SK-N-DZ (cell line): Measurements from ENCODE around the gene CSNK1D.

ENCODE experiments used
- DNase-seq: peaks from one replicate; pipeline ENCODE4 v3.0.0-alpha.2; 2015; ENCODE audit warnings: low spot score

The CSNK1D gene

DNA sequence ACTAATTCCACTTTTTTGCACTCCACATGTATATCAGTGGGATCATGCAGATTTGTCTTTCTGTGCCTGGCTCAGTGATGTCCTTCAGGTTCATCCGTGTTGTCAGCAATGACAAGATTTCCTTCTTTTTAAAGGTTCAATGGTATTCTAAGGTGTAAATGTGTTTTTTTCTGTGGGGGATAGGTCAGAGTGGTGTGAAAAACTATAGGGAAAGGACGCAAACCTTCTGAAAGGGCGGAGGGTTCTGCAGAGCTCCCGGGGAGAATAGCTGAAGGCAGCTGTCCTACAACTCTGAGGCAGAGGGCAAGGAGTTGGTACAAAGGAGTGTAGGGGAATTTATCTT, 21.9 kb upstream of the CSNK1D start:
- DNase-seq = no peak

DNA sequence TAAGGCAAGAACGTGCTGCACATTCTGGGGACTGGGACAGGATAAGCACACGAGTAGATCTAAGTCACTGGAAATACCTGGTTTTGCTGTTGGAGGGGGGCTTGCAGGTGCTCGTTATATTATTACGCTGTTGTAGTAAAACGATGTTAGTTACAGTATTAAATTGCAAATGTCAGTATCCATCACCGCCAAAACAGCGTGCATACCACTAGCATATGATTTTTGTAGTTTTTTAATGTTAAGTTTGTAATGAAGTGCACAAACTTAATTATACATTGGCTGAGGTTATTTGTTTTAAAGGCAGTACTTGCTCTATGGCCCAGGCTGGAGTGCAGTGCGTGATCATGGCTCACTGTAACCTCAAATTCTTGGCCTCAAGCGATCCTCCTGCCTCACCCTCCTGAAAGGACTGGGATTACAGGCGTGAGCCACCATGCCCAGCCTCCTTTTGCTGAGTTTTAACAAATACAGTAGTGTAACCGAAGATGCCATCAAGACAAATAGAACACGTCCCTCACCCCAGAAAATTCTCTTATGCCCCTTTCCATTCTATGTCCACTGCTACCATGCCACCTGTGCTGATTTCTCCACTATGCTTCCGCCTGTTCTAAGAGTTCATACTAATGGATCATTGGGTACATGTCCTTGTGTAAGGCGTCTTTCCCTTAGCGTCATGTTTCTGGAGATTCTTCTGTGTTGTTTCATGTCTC, 20.7 kb upstream of the CSNK1D start:
- DNase-seq = no peak

DNA sequence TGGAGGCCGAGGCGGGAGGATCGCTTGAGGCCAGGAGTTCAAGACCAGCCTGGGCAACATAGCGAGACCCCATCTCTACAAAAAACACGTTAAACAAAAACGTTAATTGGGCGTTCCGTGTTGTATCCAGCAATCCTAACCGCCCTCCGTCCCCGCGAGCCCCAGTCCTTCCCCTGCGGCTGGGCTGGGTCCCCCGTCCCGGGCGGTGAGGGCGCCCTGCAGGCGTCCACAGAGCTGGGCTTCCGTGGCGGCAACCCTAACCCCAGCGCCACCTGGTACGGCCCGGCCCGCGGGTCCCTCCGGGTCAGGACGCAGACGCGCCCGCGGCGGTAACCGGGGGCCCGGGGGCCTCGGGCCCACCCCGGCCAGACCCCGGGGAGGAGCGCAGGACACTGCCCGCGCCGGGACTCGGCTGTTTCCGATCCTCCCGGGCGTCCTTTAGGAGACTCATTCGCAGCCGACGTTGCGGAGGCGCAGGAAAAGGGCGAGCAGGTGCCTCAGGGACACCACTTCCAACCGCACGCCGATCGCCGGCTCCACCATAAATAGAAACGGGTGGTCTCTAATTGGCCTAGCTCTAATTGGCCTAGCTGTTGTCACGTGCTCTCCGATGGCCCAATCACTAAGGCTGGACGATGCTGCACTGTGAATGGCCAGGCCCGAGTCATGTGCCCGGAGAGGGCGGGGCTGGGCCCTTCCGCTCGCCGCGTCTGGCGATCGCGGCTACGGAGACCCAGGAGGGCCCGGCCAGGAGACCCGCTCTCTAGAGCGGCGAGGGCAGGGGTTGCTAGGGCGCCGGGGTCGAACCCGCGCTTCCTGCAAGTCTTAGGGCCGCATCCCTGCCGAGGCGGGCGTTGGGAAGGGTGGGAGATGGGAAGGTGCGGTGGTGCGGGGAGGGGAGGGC, 19.0 kb upstream of the CSNK1D start:
- DNase-seq = peak; percentile 100

DNA sequence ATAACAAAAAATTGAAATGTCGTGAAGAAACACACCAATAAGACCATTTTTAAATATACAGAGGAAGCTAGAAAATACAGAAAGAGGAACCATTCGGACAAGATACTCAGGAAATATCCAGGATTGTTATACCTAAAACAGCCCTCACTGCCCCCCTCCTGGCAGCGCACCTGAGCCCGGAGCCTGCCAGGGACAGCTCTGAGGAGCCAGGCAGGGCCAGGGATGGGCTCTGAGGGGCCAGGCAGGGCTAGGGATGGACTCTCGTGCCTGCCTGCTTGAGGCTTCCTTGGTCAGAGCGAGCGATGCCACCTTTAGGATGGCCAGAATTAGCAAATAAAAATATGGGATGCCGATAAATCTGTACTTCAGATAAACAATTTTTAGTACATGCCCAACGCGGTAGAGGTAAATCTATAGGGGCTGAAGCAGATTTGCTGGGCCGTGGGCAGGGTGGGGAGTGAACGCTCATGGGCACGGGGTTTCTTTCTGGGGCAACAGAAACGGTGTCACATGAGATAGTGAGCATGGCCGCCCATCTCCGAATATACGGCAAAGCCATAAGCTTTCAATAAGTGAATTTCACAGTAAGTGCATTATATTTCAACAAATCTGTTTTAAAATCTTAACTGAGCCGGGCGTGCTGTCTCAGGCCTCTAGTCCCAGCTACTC, 18.2 kb upstream of the CSNK1D start:
- no peak for DNase-seq

DNA sequence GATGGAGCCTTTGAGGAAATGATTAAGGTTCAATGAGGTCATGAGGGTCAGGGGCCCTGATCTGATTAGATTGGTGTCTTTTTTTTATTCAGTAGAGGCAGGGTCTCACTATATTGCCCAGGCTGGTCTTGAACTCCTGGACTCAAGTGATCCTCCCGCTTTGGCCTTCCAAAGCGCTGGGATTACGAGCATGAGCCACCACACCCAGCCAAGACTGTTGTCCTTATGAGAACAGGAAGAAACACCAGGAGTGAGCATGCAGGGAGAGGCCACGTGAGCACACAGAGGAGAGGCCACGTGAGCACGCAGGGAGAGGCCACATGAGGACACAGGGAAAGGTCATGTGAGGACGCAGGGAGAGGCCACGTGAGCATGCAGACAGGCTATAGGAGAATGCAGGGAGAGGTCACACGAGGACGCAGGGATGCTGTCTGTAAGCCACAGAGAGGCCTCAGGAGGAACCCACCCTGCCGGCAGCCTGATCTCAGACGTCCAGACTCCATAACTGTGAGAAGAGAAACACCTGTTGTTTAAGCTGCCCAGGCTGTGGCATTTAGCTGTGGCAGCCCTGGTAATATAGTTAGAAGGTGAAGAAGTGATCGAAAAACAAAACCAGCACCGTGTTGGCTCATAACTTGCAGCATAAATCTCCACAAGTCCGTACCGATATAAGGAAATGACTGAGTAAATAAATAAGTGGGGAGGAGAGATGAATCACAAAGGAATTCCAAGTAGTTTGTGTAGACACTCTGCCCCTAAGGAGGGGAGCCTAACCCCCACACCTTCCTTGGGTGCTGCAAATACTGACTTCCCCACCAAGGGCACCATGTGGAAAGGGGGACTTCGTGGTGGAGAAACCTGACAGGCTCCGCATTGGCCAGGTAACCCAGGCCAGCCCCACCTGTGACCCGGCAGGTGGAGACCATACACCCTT, 14.6 kb upstream of the CSNK1D start:
- peak; percentile 93 for DNase-seq

DNA sequence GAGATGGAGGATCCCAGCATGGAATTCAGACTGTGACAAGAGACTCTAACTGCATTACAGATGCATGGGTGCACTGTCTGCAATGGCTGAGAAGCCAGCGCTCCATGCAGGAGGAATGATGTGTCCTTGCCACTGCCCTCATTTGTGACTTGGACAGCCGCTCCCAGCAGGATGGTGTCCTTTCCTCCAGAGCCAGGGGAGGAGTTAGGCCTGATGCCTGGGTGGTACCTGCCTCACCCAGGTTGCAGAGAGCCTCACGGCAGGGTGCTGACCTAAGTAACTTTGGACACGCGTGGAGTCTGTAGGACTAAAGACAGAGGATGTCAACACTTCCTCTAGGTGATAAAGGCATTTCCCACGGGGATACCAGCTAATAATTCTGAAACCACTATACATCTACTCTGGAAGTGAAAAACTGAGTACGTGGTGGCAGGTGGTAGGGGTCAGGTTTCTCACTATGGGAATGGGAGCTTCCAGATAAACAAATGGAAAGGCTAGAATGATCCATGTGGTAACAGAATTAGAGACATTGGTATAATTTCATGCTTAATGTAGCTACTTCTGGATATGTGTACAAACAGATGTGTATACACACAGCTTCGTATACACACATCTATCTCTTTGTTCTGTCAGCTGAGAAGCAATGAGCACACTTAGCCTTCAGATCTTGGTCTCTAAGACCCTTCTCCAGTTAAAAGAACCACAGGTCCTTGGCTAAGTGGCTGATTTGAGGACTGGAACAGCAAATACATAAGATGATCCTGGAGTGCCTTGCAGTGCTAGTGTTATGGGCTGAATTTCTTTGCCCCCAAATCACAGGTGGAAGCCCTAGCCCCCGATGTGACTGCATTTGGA, 13.7 kb upstream of the CSNK1D start:
- no peak for DNase-seq

DNA sequence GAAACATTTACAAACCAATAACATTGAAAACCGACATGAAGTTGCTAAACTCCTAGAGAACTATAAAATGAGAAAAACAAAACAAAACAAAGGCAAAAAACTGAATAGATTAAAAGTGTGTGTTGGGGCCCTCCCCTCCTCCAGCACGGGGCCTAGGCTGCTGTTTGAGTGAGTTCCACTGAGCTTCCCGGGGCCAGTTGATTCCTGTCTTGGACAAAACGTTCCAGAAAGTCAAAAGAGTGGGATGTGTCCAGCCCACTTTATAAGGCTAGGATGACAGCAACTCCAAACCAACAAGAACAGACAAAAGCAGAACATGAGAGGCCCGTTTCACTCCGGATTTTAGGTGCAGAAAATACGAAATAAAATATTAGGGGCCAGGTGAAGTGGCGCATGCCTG, 11.6 kb upstream of the CSNK1D start:
- no peak for DNase-seq

DNA sequence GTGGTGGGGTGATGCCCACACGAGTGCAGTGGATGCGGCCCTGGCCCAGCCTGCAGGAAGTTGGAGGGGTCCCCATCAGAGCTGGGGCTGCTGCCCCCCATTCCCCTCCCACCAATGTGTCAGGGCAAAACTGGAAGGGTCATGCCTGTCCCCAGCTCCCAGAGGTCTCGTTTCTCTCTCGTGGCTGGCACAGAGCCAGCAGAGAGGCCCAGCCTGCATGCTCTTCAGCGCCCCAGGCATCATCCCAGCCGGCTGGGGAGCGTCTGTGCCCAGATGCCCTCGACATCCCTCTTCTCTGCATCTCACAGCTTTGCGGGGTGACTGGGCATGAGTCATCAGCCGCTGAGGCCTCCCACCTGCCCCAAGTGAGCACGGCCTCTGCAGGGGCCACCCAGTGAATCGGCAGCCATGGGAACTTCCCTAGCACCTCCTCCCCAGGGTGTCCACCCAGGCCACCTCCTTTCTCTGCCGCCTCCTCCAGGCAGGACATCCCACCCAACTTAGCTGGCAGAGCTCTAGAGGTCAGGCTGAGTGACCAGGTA, 9.8 kb upstream of the CSNK1D start:
- DNase-seq = no peak

DNA sequence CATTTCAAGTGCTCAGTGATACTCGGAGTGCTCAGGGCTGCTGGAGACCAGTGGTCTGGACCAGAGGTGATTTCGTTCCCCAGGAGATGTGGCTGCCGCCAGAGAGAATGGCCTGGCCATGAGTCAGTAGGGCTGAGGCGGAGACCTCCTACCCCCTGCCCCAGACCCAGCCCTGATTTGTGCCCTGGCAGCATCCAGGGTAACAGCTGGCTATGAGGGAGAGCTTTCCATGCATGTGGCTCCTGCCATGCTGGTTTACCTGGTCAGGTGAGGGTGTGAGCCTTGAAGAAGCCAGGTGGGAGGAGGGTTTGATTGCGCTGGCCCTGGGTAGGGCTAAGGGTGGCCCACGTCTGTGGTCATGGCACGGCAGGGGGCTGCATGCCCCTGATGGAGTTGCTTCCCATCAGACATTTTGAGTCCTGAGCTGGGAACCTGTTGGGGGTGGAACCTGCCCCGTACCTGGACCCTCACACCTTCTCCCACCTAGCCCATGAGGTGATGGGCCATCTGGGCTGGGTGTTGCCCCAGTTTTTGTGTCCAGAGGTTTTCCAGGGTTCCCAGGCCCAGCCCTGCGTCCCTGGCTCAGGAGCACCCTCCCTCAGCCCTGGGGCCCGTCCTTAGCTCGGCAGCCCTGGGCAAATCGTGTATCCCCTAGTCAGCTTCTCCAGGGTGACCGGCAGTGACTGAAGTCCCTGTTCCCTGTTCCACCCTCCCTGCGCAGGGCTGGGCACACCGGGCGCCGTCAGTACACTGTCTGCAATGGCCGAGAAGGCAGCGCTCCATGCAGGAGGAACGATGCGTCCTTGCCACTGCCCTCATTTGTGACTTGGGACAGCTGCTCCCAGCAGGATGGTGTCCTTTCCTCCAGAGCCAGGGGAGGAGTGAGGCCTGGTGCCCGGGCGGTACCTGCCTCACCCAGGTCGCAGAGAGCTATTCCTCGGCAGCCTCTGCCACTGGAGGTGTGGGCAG, 9.0 kb upstream of the CSNK1D start:
- no peak for DNase-seq

DNA sequence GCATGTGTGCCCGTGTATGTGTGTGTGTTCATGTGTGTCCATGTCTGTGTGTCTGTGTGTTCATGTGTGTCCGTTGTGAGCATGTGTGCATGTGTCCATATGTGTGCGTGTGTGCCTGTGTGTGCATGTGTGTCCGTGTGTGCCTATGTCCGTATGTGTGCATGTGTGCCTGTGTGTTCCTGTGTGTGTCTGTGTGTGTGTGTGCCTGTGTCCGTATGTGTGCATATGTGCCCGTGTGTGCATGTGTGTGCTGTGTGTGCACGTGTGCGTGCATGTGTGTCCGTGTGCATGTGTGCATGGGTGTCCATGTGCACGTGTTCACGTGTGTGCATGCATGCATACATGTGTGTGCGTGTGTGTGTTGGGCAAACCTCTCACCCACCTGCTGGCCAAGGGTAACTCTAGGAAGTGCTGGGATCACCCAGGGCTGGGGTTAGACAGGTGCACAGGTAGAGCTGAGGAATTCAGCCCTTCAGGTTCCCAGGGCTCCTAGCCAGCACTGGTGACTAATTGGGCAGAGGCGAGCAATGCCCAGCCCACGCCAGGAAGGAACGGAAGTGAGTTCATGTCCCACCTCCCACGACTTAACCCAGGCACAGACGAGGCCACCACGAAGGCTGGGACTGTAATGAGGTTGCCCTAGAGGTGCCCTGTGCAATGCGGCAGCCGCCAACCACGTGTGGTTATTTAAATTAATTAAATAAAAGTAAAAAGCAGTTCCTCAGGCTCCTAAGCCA, 8.2 kb upstream of the CSNK1D start:
- DNase-seq = no peak

DNA sequence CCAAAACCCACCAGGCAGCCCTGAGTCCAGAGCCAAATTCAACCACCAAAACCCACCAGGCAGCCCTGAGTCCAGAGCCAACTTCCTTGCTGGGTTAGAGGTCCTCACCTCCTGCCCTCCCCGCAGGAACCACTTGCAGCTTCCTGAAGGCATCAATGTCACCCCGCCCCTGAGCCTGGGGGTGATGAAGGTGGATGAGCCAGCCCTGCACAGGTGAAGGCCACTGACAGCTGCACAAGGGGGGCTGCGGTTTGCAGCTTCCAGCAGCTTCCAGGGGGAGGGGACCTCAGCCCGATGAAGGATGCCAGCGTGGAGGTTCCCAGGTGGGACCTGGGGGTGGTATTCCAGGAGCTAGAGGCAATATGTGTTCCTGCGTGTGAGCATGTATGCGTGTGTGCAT, 7.6 kb upstream of the CSNK1D start:
- no peak for DNase-seq

DNA sequence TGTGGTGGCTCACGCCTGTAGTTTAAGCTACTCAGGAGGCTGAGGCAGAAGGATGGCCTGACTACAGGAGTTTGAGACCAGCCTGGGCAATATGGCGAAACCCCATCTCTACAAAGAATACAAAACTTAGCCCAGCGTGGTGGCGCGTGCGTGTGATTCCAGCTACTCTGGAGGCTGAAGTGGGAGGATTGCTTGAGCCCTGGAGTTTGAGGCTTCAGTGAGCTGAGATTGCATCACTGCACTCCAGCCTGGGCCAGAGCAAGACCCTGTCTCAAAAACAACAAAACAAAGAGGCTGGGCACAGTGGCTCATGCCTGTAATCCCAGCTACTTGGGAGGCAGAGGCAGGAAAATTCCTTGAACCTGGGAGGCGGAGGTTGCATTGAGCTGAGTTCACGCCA, 7.0 kb upstream of the CSNK1D start:
- DNase-seq = no peak

DNA sequence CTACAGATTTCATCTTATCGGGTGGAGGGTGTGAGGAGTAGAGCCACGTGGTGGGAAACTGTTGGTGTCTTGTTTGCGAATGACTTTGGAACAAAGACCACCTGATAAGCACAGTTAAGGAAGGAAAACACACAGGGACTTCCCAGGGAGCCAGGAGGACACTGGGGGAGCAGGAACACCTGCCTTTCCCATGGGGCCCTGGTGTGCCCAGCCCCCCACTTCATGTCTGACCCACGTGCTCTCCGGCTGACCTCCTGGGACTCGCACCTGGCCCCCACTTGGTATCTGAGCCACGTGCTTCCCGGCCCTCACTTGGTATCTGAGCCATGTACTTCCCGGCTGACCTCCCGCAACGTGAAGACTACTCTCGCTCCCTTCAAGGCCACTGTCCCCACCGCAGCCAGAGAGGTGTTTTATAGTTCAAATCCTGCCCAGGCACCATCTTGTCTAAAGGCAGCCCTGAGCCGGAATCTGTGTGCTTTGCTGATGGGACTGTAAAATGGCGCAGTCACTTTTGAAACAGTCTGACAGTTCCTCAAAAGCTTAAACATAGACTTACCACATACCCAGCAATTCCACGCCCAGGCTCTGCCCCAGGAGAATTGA, 5.4 kb upstream of the CSNK1D start:
- DNase-seq = no peak

DNA sequence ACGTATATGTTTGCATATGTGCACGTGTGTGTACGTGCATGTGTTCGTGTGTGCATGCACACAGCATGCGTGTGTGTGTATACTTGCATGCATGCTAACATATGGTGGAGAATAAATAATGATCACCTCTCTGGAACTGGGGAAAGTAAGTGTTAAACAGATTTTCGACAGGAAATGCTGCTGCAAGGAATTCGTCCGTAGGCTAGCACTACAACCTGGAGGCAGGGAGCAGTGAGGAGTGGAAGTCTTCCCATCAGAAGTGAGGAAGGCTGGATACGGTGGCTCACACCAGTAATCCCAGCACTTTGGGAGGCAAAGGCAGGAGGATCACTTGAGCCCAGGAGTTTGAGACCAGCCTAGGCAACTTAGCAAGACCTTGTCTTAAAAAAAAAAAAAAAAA, 4.8 kb upstream of the CSNK1D start:
- DNase-seq = no peak

DNA sequence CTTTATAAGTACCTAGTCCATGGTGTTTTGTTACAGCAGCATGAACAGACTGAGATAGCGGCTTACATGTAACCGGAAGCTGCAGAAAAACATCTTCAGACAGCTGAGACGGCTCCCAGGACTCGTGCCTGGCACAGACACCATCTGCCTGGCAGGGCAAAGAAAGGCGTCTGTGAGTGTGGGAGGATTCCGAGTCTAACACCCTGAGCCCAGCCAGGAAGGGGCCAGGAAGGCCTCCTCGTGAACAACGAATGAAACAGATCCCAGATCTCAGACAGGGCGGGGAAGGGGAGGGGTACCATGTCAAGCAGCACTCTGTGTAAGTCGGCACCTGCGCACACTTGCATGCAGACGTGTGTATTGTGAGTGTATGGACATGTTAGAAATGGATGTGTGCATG, 4.4 kb upstream of the CSNK1D start:
- no peak for DNase-seq

DNA sequence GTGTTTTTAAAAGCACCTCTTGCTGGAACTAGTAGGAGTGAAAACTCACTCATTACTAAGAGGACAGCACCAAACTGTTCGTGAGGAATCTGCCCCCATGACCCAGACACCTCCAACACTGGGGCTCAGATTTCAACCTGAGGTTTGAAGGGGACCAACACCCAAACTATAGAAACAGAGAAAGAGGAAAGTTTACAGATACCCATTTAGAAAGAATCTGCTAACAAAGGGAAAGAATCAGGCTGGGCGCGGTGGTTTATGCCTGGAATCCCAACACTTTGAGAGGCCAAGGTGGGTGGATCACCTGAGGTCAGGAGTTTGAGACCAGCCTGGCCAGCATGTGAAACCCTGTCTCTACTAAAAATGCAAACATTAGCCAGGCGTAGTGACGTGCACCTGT, 3.4 kb upstream of the CSNK1D start:
- DNase-seq = no peak

DNA sequence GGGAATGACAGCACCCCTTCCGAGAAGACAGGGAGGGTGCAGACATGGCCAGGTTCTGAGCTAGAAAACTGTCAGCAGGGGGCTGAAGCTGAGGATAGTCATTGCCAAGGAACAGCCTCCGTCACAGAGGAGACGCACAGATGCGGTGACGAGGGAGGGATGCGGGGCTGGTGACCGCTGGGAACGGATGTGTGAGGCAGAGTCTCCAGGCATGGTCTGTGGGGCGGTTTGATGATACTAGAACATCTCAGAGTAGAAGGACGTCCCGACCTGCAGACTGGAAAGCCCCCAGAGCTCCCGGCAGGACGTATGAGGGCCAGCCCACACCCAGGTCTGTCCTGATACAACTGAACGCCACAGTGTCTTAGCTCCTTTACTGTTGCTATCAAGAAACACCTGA, 1.8 kb upstream of the CSNK1D start:
- DNase-seq = no peak
